SKM-1 treated with dmso at 0.1 percent for 144 hours (cell line): ENCODE measurements around the gene UBALD1.
A peak's percentile ranks its signal among the peaks of the same experiment; 100 is the strongest.

Source experiments
- DNase-seq: peaks from one replicate; lab custom pipeline; 2025; ENCODE audit not compliant: unreplicated experiment; lab: John Stamatoyannopoulos, UW

UBALD1 gene

DNA sequence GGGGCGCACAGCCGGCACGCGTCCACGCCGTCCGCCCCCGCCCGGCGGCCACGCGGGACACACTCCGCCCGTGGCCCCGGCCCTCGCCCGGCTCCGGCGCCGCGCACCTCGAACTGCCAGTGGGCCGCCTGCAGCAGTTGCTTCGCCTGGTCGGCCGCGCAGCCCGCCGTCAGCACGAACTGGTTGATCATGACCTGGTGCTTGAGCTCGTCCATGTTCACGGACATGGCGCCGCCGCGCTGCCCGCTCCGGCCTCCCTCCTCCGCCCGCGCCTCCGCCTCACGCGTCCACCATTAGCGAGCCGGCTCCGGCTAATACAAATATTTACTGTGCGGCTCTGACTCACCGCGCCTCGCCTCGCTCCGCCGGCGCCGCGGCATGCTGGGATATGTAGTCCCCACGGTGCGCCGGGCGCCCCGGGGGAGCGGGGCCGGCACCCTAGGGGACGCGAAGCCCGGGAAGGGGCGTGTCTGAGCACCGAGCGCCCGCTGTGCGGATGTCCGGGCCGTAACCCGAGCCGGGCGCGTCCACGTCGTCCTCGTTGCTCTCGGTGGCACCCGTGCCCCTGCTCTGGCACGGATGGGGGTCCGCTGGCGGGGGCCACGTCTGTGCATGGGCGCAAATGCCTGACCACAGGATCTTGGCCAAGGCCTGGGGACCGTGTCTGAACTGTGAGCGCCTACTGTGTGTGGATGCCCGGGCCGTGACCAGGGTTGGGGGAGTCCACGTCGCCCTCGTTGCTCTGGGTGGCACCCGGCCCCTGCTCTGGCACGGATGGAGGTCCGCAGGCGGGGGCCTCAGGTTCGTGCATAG, at the start of gene UBALD1:
TSS of gene UBALD1 (minus strand) at position 318 of the 813 bp plus-strand sequence. CDS start at position 227, 91 bp downstream.
- peak; percentile 59 for DNase-seq

DNA sequence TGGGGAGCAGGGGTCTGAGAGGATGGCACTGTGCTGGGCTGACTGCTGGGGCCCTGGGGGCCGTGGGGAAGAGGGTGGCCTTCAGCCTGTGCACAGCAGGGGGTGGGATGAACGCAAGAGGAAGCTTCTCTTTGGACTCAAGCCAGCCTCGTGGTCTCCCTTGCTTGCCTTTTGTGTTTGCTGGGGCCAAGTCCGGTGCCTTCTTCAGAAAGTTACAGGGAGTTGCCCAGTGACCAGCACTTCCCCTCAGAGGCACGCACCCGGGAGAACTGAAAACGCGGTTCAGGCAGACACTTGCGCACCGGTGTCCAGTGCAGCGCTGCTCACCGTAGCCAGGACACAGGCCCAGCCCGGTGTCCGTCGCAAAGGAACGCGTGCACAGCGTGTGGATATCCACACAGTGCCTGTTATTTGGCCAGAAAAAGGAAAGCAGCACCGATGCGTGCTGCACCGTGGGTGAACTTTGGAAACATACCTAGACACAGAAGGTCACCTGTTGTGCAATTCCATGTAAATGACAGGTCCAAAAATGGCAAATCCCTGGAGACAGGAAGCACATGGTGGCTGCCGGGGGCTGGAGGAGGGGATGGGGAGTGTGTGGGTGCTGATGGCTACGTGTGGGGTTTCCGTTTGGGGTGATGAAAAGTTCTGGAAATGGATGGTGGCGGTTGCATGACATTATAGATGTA, 49.2 kb upstream of the UBALD1 start:
- peak; percentile 91 for DNase-seq

DNA sequence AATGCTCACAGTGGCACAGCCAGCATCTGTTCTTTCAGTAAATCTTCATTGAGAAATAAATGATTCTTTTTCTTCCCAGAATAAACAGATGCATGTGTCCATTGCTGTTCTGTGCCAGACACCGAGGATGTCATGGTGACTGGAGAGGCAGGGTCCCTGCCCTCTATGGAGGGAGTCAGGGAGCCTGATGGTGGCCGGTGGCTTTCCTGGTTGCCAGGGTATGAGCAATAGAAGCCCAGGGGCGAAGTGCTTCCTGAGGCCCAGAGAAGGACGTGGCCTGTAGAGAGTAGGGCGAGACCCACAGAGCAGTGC, 48.7 kb upstream of the UBALD1 start:
- no peak for DNase-seq

DNA sequence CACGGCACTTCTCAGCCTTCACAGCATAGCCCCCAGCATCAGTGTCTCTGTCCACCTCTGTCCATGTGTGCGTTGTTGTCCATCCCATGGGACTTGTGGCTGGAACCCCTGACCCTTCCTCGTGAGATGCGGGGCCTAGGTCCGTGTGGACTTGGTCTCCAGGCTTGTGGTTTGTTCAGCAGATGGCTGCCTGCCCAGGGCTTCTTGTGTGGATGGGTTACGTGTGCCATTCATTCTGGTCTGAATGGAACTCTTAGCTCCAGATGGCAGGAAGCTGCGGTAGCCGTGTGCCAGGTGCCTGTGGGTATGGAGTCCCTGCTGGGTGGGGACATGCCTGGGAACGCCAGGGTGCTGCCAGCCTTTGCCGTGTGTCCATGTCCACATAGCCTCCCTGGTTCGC, 47.0 kb upstream of the UBALD1 start:
- no peak for DNase-seq

DNA sequence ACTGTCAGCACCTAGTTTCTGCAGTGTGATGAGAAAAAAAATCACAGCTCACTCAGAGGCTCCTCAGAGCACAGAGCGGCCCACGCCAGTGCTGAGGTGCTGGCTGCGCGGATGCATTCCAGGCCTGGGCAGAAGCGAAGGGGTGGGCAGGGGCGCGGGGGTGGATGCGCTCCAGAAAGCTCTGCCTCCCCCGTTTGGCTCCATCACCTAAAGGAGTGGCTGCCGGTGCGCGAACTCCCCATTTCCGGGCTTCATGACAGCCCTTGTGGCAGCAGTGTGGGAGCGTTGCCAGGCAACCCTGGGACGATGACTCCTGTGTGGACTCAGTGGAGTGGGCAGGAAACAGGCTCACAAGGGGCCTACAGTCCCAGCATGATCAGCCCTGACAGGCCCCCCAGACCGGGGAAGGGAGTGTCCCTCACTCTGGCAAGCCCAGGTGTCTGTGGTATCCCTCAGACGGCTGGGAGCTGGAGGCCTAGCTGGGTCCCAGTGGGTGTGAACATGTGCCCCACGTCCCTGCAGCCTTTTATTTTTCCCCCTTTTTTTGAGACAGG, 45.8 kb upstream of the UBALD1 start:
- no peak for DNase-seq

DNA sequence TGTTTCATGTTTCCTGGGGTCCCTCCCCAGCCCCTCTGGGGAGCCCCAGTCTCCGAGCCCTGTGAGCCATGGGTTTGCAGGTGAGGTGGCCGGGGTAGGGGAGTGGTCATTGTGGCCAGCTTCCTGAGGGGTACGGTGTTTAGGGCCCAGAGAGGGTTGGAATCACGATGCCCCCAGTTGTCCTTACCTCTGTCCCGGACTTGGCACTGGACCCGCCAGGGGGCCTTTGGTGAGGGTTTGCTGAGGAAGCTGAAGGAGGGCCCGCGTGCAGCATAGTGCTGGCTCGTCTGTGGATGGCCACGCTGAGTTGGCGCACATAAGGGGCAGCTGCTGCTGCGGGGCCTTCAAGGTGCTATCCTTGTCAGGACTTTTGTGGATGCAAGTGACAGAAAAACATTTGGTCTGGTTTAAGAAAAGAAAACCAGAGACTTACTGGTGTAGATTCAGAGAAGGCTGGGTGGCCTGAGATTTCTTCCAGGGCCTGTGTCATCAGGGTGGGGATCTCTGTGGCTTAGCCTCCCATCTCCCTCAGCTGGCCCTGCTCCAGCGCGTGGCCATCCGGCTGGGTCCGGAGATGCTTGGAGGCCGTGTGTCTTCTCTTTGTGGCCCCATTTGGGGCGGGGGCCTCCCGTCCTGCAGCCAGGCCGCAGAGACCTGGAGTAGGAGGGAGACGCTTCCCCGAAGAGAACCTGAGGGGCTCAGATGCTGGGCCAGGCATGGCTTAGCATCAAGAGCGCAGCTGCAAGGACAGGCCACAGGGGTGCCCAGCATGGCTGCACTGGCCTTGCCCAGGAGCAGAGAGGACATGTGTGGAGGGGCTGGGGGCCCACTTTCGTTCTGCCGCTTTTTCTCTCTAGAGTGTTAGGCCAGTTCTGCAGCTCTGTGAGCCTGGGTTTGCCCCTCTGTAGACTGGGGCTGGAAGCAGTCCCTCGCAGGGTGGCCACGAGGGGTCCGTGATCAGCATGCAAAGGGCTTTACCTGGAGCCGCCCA, 45.0 kb upstream of the UBALD1 start:
- DNase-seq, result no peak

DNA sequence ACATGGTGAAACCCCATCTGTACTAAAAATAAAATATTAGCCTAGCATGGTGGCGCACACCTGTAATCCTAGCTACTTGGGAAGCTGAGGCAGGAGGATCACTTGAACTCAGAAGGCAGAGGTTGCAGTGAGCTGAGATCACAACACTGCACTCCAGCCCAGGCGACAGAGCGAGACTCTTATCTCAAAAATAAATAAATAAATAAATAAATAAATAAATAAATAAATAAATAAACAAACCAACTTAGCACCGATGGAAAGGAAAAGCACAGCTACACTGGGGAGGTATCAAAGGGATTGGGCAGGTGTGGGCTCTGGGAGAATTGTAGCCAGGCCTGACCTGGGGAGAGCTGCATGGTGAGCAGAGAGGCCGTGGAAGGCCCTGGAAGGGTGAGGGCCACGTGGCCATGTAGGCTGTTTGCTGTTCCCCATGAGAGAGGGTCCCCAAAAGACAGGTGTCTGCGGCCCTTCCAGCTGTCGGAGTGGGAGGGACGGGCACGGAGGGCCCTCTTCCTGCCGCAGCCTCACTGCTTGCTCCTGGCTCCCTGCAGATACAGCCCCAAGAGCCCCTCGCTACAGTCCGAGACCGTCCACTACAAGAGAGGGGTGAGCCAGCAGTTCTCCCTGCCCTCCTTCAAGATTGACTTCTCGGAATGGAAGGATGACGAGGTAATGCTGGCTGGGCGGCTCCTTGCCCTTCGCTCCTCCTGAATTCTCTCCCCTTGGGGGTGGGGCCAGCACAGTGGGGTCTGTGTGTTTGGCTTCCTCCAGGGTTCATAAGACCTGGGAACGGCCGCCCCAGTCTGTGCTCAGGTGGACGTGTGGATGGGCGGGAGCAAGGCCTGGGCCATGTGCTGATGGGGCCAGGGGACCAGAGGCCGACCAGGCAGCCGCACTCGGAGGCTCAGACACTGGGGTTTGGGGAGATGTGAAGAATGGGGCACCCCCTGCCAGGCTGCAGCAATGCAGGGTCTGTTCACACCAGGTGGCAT, 42.3 kb upstream of the UBALD1 start:
- no peak for DNase-seq

DNA sequence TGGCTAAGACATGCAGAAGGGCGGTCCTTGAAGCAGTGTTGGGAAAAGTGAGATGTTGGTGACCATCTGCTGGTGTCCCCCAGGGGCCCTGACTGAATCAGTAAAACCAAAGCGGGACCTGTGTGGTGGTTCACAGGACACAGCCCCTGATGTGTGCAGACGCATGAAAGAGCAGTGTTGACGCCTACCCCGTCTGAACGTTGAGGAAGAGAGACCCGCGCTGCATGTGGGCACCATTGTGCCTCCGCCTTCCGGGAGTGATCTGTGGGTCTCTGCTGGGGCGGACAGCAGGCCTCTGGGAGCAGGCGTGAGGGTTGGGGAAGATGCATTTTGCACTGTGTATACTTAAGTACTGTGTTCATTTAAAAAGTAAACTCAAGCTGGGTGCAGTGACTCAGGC, 41.5 kb upstream of the UBALD1 start:
- DNase-seq, result no peak

DNA sequence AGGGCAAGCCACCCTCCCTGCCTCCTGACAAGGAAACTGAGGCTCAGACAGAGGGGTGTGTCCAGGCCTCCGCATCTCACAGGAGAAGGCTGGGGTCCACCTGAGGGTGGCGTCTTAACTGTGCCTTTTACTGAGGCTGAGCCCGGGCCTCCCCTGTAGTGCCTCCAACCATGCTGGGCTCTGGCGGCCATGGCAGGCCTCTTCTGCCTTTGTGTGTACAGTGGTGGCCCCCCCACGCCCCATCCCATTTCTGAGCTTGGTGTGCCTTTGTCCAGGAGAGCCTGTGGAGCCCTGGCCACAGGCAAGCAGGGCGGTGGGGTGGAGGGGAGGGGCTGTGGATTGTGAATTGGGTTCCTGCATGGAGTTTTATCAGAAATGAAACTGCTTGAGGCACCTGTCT, 41.1 kb upstream of the UBALD1 start:
- no peak for DNase-seq

DNA sequence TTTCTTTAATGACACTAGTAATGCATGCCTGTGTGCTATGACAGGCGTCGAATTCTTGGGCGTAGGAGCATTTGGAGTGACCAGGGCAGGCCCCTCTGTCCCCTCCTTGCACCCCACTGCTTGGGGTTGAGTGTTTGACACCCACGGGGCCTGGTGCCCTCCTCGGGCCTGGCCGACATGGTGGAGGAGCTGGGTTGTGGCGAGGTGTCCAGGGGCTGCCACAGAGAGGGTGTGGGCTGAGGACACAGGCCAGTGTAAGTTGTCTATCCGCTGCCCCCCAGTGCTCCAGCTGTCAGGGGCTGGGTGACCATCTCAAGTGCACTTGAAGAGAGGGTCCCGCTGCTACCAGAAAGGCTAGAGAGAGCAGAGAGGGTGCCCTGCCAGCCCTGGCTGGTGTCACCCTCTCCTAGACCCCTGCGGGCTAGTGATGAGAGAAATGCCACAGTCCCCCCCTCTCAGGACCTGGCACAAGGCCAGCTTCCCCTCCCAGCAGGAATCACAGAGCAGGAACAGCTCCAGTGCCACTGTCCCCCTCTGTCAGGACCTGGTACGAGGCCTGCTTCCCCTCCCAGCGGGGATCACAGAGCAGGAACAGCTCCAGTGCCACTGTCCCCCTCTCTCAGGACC, 40.4 kb upstream of the UBALD1 start:
- no peak for DNase-seq

DNA sequence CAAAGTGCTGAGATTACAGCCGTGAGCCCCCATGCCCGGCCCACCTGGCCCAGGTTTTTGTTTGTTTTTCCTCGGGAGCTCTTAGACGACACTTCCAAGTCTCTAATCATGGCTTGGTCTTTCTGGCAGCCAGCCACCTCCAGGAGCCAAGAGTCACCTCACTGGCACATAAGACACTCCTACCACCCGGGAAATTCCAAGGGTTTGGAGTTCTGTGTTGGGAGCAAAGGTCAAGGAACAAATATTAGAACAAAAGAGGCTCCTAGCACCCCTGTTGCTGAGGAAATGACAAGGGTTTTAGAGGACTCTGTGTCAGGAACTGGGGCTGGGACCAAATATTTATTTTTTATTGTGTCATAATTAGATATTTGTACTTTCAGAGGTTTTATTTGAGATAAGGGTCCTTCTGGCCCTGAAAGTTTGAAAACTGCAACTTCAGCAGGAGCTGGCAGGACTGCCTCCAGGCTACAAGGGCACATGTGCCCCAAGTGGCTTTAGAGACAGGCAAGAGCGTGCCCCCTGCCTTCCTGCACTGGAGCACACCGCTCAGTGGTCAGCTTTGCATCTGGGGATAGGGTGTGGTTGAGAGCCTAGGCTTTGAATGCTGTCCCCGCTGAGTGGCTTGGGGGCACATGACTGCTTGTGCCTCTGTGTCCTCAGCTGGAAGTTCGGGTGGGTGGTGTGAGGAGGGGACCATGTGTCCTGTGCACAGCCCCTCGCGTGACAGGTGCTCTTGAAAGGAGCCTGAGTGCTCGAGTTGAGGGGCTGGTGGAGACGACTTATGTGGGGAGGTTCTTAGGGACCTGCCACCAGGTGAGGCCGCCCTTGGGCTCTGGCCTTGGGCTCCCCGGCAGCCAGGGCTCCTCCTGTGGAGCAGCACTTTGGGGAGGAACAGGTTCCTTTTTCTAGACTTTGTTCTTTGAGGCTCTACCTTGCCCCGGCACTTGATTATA, 39.6 kb upstream of the UBALD1 start:
- no peak for DNase-seq

DNA sequence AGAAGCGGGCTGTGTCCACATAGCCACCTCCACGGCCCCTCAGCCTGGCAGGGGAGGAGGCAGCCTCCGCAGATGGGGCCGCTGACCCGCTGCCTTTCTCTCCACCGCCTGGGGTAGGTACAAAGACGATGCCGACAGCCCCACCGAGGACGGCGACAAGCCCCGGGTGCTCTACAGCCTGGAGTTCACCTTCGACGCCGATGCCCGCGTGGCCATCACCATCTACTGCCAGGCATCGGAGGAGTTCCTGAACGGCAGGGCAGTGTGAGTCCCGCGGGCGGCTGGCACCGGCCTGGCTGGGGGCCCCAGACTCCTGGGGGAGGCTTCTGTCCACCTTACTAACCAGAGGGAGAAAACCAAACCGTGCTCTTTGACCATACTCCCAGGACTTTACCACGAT, 37.9 kb upstream of the UBALD1 start:
- DNase-seq, result no peak

DNA sequence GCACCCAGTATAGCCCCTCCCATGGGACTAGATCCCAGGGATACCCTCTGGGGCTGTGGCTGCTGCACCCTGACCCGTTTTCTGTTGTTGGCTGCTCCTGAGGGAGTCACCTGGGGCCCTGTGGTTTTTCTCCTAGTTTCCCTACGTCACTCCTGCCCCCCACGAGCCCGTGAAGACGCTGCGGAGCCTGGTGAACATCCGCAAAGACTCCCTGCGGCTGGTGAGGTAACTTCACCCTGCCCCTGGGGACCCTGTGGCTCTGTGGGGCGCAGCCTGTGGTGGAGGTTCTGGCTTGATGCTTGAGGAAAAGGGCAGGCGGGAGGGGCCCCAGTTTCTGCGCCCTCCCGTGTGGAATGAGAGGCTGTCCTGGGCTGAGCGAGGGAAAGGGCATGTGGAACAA, 37.1 kb upstream of the UBALD1 start:
- no peak for DNase-seq

DNA sequence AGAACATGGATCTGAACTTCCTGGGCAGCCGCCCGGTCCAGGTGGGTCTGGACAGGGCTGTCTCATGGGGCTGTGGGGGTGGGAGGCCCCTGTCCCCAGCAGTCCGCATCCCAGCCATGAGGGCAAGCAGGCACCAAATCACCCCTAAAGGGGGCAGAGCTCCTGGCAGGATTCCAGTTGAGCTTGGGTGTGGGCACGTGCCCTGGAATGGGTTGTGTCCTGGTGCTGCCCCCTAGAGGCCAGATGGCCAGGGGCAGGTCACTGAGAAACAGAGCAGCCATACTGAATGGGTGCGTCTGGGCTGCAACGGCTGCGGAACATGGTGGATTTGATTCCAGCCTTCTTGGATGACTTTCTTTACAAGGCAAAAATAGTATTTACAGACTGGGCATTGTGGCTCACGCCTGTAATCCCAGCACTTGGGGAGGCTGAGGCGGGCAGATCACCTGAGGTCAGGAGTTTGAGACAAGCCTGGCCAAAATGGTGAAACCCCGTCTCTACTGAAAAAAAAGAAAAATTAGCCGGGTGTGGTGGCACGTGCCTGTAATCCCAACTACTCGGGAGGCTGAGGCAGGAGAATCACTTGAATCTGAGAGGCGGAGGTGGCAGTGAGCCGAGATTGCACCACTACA, 35.9 kb upstream of the UBALD1 start:
- DNase-seq, result peak; percentile 46

DNA sequence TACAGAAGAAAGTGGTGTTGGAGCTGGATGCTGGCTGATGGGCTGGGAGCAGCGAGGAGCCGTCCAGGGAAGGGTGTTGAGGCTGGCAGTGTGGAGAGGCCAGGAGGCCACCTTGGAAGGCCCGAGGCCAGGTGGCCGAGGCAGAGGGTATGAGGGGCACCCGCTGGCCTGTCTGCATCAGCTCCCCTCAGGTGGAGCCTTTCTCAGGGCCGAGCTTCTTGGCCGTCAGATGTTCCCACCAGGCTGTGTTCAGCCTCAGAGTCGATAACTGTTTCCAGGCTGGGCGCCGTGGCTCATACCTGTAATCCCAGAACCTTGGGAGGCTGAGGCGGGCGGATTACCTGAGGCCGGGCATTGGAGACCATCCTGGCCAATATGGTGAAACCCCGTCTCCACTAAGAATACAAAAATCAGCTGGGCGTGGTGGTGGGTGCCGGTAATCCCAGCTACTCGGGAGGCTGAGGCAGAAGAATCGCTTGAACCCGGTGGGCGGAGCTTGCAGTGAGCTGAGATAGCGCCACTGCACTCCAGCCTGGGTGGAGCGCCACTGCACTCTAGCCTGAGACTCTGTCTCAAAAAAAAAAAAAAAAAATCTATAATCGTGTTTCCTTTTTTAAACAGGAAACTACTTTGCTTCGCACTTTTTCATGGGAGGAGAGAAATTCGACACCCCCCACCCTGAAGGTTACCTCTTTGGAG, 35.2 kb upstream of the UBALD1 start:
- DNase-seq, result no peak

DNA sequence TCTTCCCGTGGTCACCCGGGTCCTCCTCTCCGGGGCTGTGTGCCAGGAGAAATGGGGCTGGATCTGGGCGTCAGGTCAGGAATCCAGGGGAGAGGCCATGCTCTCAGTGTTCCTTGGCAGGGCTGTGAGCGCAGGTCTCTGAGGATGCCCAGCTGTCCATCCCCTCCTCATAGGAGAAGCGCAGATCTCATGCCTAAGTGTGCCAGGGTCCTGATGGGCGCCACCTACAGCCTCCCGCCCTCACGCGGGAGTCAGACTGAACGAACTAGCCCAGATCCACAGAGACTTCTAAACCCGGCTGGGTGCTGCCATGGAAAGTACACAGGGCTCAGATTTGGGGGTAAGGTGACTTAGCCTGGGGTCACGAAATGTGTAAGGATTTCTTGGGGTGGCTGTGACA, 34.2 kb upstream of the UBALD1 start:
- no peak for DNase-seq

DNA sequence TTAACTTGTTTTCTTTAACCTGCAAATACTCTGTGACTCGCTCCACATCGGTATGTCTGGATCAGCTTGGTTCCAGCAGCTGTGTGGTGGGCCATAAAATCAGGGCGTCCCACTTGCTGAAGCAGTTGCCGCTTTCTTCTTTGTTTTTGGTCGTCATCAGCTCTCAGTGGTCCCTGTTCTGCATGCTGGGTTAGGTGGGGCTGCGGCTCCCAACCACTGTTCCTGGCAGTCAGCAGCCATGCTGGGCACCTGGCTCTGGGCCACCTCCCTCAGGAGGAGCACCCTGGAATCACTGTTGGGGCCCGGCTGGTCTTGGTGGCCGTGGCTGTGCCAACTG, 32.9 kb upstream of the UBALD1 start:
- no peak for DNase-seq
